RKO (cell line): ENCODE measurements around the gene PAFAH1B2.
A peak's percentile ranks its signal among the peaks of the same experiment; 100 is the strongest.
"Not testable (repeated sequence)": the region's sequence is repeated elsewhere in the genome, so short reads cannot be mapped to it uniquely, and the experiment has no call there.

Experiments
- DNase-seq: peaks from one replicate; pipeline ENCODE4 v3.0.0-alpha.2; 2016; ENCODE audit warnings: low spot score

The PAFAH1B2 gene

DNA sequence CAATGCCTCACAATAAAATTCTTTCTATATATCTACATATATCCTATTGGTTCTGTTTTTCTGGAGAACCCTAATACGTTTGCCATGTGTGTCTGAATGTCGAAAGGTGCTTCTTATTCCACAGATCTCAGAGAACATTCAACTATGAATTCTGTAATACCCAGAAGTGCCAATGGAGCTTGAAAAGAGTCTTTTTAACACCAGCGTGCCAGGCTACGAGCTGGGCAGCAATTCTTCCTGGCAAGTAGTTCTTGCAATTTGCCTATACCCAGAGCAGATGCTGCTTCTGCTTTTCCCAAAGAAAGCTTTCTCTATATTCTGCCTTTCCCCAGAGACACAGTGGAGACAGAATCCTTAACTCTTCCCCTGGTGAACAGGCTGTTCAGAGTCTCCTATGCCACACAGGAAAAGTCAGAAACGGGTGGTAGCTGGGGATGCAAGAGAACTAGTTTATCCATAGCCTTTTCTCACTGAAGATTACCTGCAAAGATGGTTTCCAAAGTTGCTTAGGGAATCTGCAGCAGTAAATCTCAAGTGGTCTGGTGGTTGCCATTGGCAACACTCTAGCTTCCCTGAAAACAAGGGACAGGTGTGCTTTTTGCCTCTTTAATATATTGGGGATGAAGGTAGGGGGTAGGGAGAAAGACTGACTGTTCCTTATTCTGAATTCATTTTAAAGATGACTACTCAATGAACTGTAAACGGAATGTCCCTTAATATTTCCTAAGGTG is 16.8 kb upstream of the PAFAH1B2 start:
- no peak for DNase-seq

DNA sequence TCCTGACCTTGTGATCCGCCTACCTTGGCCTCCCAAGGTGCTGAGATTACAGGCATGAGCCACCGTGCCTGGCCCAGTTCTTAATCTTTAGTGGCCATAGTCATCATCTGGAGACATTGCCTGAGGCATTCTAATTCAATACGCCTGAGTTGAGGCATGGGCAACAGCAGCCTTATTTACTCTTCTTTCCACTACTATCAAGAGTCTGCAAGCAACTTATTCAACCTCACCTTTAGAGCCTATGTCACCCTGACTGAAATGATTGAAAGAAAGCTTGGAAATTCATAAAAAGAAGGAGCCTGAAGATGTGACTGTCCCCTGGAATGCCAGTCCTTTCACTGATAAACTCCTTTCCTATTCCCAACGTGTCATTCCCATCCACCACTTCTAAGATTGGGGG is 15.8 kb upstream of the PAFAH1B2 start:
- DNase-seq, result no peak

DNA sequence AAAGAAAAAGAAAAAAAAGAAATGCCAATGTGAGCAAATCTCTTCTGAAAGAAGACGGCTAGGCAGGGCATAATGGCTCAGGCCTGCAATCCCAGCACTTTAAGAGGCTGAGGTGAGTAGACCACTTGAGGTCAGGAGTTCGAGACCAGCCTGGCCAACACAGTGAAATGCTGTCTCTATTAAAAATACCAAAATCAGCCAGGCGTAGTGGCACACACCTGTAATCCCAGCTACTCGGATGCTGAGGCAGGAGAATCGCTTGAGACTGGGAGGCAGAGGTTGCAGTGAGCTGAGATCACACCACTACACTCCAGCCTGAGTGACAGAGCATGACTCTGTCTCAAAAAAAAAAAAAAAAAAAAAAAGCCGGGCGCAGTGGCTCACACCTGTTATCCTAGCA is 13.7 kb upstream of the PAFAH1B2 start:
- DNase-seq, result not testable (repeated sequence)

DNA sequence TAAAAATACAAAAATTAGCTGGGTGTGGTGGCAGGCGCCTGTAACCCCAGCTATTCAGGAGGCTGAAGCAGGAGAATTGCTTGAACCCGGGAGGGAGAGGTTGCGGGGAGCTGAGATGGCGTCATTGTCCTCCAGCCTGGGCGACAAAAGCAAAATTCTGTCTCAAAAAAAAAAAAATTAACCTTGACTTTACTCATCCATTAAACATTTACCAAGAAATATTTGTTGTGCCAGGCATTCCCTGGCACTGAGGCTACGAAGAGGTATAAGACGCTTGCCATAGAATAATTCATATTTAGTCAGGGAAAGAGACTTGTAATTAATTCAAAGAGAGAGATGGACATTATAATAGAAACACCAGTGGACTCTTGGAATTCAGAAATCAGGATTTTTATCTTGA is 13.2 kb upstream of the PAFAH1B2 start:
- no peak for DNase-seq

DNA sequence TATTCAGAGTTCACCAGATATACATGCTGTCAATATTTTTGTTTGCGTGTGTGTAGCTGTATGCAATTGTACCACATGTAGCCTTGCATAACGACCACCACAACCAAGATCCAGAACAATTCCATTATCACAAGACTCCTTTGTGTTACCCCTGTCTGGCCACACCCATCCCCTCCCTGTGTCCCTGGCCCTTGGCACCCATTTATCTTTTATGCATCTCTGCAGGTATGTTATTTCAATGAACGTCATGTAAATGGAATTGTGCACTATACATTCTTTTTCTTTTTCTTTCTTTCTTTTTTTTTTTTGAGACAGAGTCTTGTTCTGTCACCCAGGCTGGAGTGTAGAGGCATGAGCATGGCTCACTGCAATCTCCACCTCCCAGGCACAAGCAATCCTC is 9.7 kb upstream of the PAFAH1B2 start:
- DNase-seq, result no peak

DNA sequence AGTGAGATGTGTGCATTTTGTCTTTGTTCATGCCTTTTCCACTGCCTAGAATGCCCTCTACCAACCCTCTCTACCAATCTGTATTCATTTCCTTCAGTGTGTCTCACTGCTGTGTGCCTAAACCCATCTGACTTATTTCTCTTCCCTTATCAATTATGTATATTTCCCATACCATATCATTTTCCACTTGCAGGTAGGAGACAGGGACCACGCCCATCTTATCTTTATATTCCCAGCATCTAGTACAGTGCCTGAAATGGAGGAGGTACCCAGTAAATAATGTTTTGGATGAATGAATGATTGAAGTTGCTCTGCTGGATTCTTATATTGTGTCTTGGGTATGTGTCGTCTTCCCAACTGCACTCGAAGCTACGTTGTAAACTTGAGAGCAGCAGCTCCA is 9.1 kb upstream of the PAFAH1B2 start:
- DNase-seq, result not testable (repeated sequence)

DNA sequence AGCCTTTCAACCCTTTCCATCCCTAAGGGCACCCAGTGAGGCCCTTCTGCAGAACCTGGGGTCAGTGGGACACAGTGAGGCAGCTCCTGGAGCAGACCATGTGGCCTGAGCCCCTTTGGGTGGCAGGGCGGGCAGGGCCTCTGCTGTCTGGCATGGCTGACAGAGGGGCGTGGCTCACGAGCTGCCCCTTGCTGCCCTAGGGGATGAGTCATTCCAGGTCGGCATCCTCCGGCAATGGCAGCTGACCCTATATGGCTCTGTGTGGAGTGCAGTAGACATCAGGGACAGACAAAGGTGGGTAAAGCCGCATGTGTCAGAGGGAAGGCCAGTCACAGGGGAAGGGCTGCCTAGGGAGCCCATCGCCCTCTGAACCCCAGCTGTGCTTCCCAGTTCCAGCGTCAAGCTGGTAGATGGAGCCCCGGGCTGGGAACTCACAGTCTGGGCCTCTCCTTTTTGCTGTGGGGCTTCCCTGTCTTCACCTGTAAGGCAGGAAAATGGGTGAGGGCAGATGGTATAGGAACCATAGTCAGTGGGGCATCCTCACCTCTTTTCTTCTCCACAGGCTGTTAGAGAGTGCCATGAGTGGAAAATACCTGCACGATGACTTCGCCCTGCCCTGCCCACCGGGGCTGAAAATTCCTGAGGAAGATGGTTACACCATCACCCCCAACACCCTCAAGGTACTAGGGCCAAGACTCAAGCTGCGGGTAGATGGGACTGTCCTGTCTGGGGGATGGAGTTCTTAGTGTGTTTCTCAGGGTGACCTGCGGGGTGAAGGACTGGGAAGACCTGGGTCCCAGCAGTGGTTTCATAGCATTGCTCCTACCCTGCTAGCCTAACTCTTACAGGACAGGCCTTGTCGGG is 6.6 kb upstream of the PAFAH1B2 start:
- DNase-seq, result not testable (repeated sequence)

DNA sequence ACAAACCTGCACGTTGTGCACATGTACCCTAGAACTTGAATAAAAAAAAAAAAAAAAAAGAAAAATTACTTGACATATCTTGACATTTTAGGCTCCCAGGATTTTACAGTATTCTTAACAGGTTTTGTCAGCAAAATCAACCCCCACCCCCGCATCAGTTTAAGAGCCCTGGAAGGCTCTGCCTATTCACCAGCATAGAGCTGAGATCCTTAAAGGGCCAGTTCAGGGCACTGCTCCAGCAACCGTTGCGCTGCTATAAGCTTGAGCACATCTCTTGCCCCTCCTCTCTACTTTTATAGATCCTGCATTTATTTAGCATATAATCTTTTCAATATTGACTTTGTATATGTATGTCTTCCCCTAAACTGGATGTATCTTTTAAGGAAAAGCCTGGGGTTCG is 697 bp upstream of the PAFAH1B2 start:
- DNase-seq, result peak; percentile 79

DNA sequence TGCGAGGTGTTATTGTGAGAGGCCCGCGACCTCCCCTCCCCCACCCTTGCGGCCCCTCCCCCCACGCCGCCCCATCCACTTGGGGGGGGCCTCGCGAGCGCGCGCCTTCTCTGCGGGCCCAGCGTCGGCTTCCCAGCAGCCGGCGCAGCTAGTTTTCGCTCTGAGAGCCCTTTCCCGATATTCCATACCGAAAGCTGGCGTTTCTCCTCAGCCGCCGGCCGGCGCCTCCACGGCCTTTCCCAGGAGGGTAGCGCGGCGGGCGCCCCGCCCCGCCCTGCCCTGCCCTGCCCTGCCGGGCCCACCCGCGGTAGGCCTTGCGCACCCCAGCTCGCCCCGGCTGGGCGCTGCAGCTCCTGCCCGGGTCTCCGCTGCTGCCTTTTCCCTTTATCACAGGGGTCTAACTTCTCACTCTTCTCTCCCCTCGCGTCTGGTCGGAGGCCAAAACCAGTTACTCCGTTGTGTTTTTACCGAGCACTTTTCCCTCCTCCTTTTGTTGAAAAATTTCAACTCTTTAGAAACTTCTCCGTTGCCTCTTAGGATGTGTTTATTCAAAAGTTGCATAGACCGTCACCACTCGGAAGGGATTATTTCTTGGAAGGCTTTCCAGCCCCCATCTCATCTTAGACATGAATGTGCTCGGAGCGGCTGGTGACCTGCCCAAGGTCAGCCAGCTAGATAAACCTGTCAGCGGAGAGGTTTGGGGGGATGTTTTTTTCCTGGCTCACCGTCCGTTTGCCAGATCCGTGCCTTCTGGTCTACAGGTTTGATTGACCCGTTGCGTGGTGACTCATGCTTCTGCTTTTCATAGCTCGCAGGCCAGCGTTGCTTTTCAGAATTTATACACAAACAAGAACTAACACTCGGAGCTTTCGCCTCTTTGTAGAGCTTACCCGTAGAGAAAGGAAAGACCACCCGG is 648 bp downstream of the PAFAH1B2 start:
- peak; percentile 86 for DNase-seq

DNA sequence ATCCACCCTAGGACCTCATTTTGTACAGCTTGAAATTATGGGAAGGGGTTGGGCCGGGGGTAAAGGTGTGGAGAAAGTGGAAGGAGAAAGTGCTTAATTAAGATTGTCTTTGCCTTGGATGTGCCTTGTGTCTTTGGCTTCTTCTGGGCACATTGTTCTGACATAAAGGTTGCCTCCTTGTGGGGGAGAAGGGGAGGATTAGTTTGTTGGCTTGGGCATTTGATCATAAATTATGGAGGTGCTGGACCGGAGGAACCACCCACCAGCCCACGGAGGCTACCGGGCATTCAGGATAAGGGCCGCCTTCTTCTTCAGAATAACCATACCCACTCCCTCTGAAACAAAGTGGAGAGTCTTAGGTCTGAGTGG is 1.3 kb downstream of the PAFAH1B2 start:
- DNase-seq, result peak; percentile 78

DNA sequence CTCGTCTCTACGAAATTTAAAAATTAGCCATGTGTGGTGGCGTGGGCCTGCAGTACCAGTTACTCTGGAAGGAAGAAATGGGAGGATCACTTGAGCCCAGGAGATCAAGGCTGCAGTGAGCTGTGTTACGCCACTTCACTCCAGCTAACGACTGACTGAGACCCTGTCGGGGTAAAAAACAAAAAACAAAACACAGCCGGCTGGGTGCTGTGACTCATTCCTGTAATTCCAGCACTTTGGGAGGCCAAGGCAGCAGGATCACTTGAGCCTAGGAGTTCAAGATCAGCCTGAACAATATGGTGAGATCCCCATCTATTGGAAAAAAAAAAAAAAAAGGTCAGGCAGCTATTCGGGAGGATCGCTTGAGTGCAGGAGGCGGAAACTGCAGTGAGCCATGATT is 2.4 kb downstream of the PAFAH1B2 start:
- peak; percentile 18 for DNase-seq

DNA sequence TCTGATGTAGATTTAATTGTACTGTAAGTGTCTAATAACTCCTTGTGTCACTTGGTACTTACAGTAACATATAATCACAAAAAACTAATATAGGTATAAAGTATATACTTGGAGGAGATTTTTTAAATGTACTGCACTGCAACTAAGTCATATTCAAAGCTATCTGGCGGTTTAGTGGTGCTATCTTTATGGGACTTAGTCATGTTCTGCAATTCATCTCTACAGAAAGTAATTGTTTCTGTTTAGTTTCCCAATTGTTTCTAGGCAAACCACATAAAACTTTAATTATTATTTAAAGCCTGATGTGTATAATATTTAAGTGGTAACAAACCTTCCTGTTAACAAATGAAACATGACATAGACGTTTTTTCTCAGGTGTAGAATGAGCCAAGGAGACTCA is 8.0 kb downstream of the PAFAH1B2 start:
- DNase-seq, result no peak

DNA sequence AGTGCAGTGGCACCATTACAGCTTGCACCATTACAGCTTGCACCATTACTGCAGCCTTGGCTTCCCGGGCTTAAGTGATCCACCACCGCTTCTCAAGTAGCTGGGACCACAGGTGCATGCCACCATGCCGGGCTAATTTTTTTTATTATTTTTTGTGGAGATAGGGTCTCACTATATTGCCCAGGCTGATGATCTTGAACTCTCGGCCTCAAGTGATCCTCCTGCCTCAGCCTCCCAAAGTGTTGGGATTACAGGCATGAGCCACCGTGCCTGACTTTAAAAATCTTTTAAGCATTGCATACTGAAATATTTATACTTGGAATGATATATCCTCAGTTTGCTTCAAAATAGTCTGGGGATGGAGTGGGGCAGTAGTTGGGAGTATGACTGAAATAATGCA is 10.4 kb downstream of the PAFAH1B2 start:
- no peak for DNase-seq

DNA sequence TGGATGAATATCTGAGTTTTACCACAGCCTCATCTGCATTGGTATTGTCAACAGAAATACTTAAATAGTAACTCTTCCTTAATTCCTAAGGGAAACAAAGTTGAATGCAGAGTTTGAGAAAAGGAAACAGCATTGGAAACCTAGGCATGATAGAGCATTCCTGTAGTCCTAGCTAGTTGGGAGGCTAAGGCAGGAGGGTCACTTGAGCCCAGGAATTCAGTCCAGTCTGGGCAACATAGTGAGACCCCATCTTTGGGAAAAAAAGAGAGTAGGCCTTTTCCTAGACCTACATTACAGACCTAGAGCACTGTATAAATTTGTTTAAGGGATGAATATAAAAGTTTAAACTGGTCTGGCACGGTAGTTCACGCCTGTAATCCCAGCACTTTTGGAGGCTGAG is 13.4 kb downstream of the PAFAH1B2 start:
- DNase-seq, result no peak

DNA sequence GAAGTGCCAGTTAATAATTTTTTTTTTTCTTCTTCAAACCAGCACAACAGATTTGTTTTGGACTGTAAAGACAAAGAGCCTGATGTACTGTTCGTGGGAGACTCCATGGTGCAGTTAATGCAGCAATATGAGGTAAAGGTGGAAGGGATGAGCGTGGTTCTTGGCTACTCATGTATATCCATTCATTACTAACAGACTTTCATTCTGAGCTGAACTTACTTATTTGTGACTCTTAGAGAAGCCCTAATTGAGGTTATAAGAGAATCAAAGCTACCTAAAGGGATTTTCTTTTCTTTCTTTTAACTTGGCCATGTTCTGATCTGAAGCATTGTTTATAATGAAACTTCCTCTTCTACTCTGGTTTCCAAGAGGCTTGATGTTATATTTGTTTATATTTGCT is 15.8 kb downstream of the PAFAH1B2 start:
- DNase-seq, result no peak

DNA sequence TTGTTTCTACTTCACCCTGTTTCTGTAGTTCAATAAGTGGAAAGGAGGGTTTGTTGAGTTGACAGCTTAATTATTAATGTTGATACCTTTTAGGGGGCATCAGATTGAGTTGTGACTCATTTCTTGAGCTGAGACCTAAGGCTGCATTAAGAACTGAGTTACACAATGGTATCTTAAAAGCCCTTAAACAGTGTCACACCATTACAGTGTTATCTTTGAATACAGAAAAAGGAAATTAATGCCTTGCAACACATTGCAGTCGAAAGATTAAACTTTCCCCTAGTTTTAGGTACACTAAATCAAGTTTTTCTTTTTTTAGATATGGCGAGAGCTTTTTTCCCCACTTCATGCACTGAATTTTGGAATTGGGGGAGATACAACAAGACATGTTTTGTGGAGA is 16.7 kb downstream of the PAFAH1B2 start:
- no peak for DNase-seq

DNA sequence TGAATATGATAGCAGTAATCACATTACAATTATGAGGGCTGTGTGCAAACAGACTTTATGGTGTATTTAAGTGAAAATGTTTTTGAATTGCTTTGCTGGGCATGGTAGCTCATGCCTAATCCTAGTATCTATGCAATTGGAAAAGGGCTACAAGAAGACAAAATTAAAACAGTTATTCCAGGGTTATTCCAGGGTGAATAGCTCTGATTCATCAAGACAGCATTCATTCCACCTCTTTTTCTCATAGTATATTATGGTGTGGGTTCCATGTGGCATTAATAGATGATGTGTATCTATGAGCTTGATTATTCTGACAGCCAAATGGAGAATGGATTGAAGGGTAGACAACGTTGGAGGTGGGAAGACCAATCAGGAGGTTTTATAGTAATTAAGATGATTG is 22.4 kb downstream of the PAFAH1B2 start:
- no peak for DNase-seq

DNA sequence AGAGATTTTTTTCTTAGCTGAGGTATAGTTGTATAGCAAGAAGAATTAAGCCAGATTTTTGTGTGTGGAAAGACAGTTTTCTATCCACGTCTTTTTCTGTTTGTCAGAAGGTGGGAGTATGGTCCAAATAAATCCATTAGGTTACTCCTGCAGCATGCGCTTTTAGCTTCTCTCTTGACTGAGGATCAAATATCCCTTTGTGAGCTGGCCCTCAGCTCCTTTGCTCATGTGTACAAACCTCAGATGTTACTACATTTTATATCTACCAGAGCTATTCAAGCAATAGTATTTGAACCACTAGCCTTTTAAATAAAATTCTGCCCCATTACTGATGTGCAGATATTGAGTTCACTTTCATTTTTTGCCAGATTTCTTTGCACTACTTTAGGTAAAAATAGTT is 25.6 kb downstream of the PAFAH1B2 start:
- DNase-seq, result no peak

DNA sequence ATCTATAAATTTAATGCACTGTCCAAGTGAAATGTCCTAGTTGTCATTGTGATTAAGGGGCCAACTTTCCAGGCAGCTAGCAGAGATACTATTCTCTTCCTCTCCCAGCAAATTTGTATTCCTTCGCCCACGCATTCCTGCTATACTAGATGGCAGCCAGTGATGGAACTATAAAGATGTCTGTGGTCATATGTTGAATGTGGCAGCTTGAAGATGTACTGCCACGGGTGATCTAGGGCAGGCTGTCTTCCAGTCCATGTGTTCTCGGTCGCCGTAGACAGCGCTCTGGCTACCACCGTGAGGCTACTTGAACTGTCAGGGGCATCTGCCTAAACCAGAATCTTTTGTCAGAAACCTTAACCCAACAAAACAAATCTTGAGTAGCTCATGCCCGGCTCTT is 26.1 kb downstream of the PAFAH1B2 start:
- DNase-seq, result no peak

DNA sequence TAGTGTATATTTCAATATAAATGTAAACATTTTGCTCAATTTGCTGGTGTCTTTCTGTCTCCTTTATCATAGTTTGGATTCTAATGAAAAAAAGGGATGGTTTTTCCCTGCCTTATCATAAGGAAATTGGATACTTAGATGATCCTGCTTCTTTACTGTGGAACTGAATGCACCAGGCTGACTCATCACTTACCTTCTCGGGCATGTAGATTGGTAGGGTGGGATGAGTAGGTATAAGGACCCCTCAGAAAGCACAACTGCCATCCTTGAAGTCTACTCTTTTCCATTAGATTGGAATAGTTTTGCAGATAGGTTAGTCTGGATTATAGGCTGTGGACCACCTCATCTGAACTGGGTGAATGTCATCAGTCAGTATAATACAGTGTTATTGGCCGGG is 26.9 kb downstream of the PAFAH1B2 start:
- no peak for DNase-seq

DNA sequence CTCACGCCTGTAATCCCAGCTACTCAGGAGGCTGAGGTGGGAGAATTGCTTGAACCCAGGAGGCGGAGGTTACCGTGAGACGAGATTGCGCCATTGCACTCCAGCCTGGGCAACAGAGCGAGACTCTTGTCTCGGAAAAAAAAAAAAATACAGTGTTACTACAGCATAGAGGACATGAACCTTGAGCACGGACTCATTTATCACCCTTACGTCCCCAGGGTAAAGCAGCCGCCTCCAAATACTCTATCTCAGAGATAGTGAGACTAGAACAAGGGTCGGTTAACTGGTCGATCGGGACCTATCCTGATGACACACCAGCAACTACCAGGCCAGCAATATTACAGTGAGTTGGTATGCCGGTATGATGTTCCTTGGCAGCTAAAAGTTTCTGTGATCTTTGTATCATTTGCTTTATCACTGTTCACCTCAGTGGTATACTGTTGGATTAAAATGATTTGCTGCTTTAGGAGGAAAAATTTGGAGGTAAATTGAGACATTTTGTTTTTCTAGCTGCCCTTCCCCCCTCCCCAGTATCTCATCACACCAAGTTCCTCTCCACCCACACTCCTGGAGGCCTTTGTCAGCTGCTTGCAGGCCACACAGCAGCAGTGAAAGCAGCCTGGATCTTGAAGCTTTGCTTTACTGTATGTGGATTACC is 27.4 kb downstream of the PAFAH1B2 start:
- DNase-seq, result no peak
